ENCODE measurements around the gene CLEC2D. TPM values are rescaled to one million over a fixed set of nuclear protein-coding genes. Genes with fewer than 3 reads are reported as not detected.

The CLEC2D gene, protein sequence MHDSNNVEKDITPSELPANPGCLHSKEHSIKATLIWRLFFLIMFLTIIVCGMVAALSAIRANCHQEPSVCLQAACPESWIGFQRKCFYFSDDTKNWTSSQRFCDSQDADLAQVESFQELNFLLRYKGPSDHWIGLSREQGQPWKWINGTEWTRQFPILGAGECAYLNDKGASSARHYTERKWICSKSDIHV
- 0.60 and 2.5 TPM in 2 replicates for total RNA-seq (ENCODE audit: low replicate concordance)

GRCh38 chr12:9669534-9669933 lies at the start of gene CLEC2D:
Gene CLEC2D, plus strand, starts transcription at chr12:9669713. Its CDS starts 22 bp downstream, at chr12:9669735.

GRCh38 chr12:9732921-9733461 lies 63.5 kb downstream of the CLEC2D start, which contains the start of gene CLECL1:
Gene CLECL1, minus strand, starts transcription at chr12:9733097.

Other genes with a start within 250 kb of the CLEC2D start
- not detected in 2 replicates for gene KLRB1, start 61.8 kb upstream of the CLEC2D start, total RNA-seq (ENCODE audit: low replicate concordance)
- gene CLECL1, start 63.4 kb downstream of the CLEC2D start, total RNA-seq (ENCODE audit: low replicate concordance), result not detected in 2 replicates
- under 0.01 TPM in 1 of 2 replicates, not detected in the other for gene CD69, start 91.2 kb downstream of the CLEC2D start, total RNA-seq (ENCODE audit: low replicate concordance)
- not detected in 2 replicates for gene KLRF1, start 157.8 kb downstream of the CLEC2D start, total RNA-seq (ENCODE audit: low replicate concordance)
- gene CLEC2B, start 199.6 kb downstream of the CLEC2D start, total RNA-seq (ENCODE audit: low replicate concordance), result 2.3 and 206 TPM in 2 replicates
- not detected in 2 replicates for gene KLRF2, start 211.8 kb downstream of the CLEC2D start, total RNA-seq (ENCODE audit: low replicate concordance)